CMK (cell line): Measurements from ENCODE around the gene MC3R.

Experiments used
- DNase-seq: peaks from one replicate; pipeline ENCODE4 v3.0.0-alpha.2; 2010; ENCODE audit warnings: low read depth

MC3R gene

DNA sequence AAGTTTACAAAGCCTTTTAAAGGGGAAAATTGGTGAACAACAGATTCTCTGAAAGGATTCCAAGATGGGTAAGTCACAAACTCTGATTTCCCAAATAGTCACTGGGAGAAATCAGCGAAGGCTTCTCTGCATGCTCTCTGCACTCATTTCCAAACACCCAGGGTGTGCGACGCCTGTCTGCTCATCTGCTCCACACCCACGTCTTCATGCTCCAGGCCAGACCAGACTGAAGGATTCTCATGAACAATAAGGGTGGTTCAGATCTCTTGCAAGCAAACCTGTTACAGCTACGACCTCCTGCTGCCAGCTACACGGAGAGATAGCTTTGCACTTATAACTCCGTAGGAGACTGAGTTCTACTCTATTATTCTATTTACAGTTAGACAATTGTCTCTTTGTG is 1.4 kb downstream of the MC3R start:
- DNase-seq = no peak

DNA sequence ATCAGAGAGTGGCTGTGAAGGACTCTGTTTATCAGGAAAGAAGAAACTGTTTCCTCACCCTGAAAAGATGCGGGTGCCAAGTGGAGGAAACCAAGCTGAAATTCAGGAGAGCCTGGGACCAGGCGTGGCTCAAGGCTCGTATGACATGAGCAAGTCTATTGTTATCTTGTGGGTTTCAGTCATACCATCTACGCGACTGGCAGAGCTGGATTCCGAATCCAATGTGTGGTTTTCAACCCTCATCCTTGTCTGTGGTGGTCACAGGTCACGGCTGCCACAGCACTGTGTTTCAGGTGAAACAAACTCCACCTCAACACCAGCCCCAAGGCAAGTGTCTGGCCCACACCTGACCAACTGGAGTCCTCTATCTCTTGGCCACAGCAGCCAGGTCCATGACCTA is 9.1 kb downstream of the MC3R start:
- no peak for DNase-seq

DNA sequence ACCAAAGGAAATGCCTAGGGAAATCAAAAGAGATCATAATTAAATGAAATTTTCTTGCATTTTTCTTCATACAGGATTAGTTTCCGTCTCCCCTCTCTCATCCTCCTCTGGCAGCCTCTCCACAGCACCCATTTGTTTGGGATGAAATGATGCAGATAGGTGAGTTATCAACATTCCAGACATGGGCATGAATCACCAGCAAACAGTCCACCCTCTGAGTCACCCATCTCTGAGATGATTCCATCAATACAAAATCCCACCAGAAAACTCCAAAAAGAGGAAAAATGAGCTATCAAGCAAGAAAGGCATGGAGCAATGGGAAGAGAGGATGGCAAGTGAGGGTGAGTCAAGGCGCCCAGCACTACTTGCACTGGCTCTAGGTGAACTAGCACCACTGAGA is 11.4 kb downstream of the MC3R start:
- no peak for DNase-seq

DNA sequence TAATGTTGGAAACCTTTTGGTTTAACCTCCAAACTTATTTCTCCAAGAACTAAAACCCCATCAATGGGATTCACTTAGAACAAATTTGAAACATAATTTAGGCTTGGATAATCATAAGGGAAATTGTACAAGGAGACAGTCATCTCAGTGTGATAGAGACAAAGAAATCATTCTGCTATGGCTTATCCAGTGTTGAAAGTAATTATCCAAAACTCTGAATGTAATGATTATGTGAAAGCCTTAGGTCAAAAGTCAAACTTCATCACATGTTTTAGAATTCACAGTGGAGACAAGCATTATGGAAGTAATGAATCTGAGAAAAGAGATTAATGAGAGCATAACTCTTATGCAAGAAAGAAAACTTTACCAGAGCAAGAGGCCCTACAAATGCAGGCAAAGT is 20.0 kb downstream of the MC3R start:
- no peak for DNase-seq

- no peak for DNase-seq
These were observed 23.4 kb downstream of the MC3R start for GRCh38 chr20:56271974-56272373.

DNA sequence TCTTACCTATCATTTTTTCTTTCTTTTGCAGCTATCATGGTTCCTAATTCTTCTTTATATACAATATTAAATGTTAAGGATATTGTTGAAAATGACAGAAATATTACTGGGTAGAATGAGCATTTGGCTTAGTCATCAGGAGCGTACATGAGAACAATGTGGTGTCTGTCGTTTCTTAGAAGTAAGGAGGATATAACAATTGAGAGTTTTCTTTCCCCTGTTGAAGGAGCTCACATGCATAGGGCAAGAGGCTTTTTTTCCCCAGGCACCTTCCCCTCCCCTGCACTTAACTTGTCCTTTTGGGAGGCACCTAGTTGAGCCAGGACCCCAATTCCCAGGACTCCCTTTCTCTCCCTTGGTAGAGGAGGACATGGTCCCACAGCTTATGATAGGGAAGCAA is 25.0 kb downstream of the MC3R start:
- no peak for DNase-seq

- no peak for DNase-seq
These were observed 25.6 kb downstream of the MC3R start for GRCh38 chr20:56274156-56274555.

DNA sequence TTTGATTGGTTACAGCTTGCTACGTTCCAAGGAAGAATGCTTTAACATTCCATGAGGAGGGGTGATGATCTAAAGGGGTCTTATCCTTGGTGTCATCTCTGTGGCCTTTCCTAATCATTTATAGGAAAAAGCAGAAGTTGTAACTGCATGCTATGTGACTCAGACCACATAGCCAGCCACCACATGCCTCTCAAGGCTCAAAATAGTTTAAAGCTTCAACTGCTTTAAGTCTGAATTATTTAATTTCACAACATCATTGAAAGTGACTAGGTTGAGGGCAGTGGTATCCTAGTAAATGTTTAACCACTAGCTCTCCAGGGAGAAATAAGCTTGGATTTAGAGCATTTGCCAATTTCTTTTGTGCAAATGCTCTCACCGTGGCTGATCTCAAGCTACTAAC is 29.7 kb downstream of the MC3R start:
- DNase-seq = no peak

DNA sequence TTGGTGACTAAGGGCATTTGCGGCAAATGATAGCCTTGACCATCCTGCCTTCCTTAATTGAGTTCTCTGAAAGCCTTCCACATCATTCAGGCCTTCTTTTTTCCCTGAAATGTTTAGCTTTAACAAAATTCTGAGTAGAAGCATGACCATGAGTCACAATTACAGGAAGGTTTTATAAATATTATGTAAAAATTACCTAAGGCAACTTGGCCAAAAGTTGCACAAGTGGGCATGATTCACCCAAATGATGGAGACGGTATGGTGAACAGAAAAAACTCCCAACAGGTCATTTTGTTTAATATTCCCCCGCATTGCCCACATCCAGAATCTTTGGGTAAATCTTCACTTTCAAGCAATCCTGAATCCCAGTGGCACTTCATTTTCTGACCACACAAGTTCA is 37.0 kb downstream of the MC3R start:
- DNase-seq = no peak

GRCh38 chr20:56289652-56290051 is 41.1 kb downstream of the MC3R start:
- no peak for DNase-seq

DNA sequence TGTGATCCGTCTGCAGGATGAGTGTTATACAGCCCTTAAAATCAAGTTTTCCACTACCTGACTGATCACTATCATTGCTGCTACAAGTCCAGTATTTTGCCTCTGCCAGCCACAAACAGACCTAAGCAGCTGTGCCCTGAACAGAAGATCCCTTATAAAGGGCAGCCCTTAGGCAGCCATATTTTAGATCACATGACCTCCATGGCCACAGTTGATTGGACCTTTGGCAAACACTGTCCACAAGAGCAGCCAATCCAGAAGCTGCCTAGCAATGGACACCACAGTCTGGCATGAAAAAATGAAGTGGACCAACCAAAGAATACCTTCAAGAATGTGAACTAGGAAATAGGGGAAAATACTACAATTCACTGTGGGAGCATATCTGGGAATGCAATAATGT is 50.8 kb downstream of the MC3R start:
- DNase-seq = no peak
